Esophagus muscularis mucosa (tissue), 4 donors: ENCODE measurements around the gene TMEM132E. TPM values are rescaled to one million over a fixed set of nuclear protein-coding genes. Genes with fewer than 3 reads are reported as not detected.

Source experiments
- DNase-seq: peaks from one replicate; pipeline ENCODE4 v3.0.0-alpha.2; 2017; ENCODE audit errors: extremely low spot score
- H3K27ac ChIP-seq, 4 donors: fragments of 200-600 bp; sonication (generic); replicated peaks in 1 of 4; 1 replicate in 3 of 4; 2 replicates in 1 of 4; pipeline ENCODE4 v1.5.1; 2016 to 2019; ENCODE audit warnings: mild to moderate bottlenecking in 1 of 4
- H3K27me3 ChIP-seq, 4 donors: fragments of 200-600 bp; sonication (generic); one replicate each; pipeline versions ENCODE4 v1.5.1 to v1.6.0; 2016 to 2019
- H3K36me3 ChIP-seq, 4 donors: fragments of 200-600 bp; sonication (generic); one replicate each; pipeline ENCODE4 v1.5.1; 2016 to 2019
- H3K4me1 ChIP-seq, 4 donors: fragments of 200-600 bp; sonication (generic); one replicate each; pipeline ENCODE4 v1.5.1; 2016 to 2019
- H3K4me3 ChIP-seq, 4 donors: fragments of 200-600 bp; sonication (generic); 1 replicate in 2 of 4; 2 replicates in 2 of 4; pipeline ENCODE4 v1.5.1; 2016 to 2019; ENCODE audit warnings: mild to moderate bottlenecking in 4 of 4, moderate library complexity in 1 of 4
- H3K9me3 ChIP-seq, 4 donors: fragments of 200-600 bp; sonication (generic); 1 replicate in 3 of 4; 2 replicates in 1 of 4; pipeline ENCODE4 v1.5.1; 2016 to 2019
- CTCF ChIP-seq, 3 experiments: fragments of 200-600 bp in 2 of 3; fragments of 450-650 bp in 1 of 3; sonication (generic) in 2 of 3; IDR thresholded peaks; one replicate each; pipeline ENCODE4 v1.5.1; 2017 to 2019; ENCODE audit warnings: antibody characterized with exemption in 3 of 3, mild to moderate bottlenecking in 2 of 3, moderate library complexity in 1 of 3
- EP300 ChIP-seq: sonication (generic); formaldehyde crosslinking; IDR thresholded peaks from one replicate; pipeline ENCODE4 v1.6.1; 2017; ENCODE audit warnings: antibody characterized with exemption
- POLR2A ChIP-seq: fragments of 450-650 bp; IDR thresholded peaks from one replicate; pipeline ENCODE4 v1.6.1; 2017; ENCODE audit warnings: antibody characterized with exemption, moderate library complexity, mild to moderate bottlenecking, low read depth
- POLR2AphosphoS5 ChIP-seq, 2 donors: sonication (generic); formaldehyde crosslinking; IDR thresholded peaks; one replicate each; pipeline ENCODE4 v1.6.1; 2017; ENCODE audit warnings: antibody characterized with exemption in 2 of 2
- WGBS: methylation state at CpG from one replicate; pipeline ENCODE4 v1.1.5; 2018; 5-methylcytosine and 5-hydroxymethylcytosine counted together
- intact Hi-C: fragments of 100-400 bp; cut with DNase I; formaldehyde crosslinking; loops from one replicate; pipeline ENCODE4 v1.15.1; 2023
- total RNA-seq, 4 donors: library from RNA; depleted of rRNA; stranded (reverse); fragments of >200 nt; gene quantifications; one replicate each; pipeline versions ENCODE4 v1.1.0 to v1.2.1, GENCODE V29; 2016

TMEM132E gene
- total RNA-seq, 4 donors from 2014 or later, result under 0.01 to 0.06 TPM; not detected in 2

- Histone ChIP-seq H3K36me3 (no peaks in the 10 kb centered on the region), H3K27me3 (peaks cover 0 to 92% (median 25%) of the 10 kb centered on the region in 4 donors), H3K27ac (no peak overlapping the region), H3K4me1 (peaks cover 0 to 11% (median 8%) of the 10 kb centered on the region in 4 donors), H3K9me3 (no peaks in the 10 kb centered on the region), H3K4me3 (no peak overlapping the region)
- intact Hi-C loops, result no loop called here
- TF ChIP-seq POLR2AphosphoS5 (IDR thresholded peaks at IDR 0.05) (no peak), POLR2A (no peak), EP300 (no peak), CTCF (IDR thresholded peaks at IDR 0.05) (no peak)
- DNase-seq, result no peak
- 54% methylated on average over 7 of the region's 7 CpGs for WGBS
Observed at GRCh38 chr17:34624767-34625383, 45.5 kb downstream of the TMEM132E start.

GRCh38 chr17:34626121-34626681, 46.8 kb downstream of the TMEM132E start:
- peaks cover 0 to 92% (median 25%) of the 10 kb centered on the region in 4 donors for H3K27me3 ChIP-seq
- WGBS, result 7% methylated on average over 12 of the region's 53 CpGs
- TF ChIP-seq EP300, result no peak
- no peak for TF ChIP-seq POLR2A
- TF ChIP-seq POLR2AphosphoS5 (IDR thresholded peaks at IDR 0.05), result no peak
- no peak for TF ChIP-seq CTCF (IDR thresholded peaks at IDR 0.05)

GRCh38 chr17:34628879-34629278, 49.5 kb downstream of the TMEM132E start:
- intact Hi-C loops, result no loop called here
- no peak overlapping the region for H3K27ac ChIP-seq
- no peaks in the 10 kb centered on the region for H3K9me3 ChIP-seq
- peaks cover 0 to 11% (median 8%) of the 10 kb centered on the region in 4 donors for H3K4me1 ChIP-seq
- no peak overlapping the region for H3K4me3 ChIP-seq
- DNase-seq, result no peak
- H3K36me3 ChIP-seq, result no peaks in the 10 kb centered on the region
- peaks cover 0 to 96% (median 28%) of the 10 kb centered on the region in 4 donors for H3K27me3 ChIP-seq
- no peak for TF ChIP-seq POLR2A
- TF ChIP-seq EP300, result no peak
- TF ChIP-seq CTCF (IDR thresholded peaks at IDR 0.05), result no peak
- no peak for TF ChIP-seq POLR2AphosphoS5 (IDR thresholded peaks at IDR 0.05)
- WGBS, result 89% methylated on average over 7 of the region's 8 CpGs

More at GRCh38 chr17:34626121-34626681, 46.8 kb downstream of the TMEM132E start:
- Histone ChIP-seq H3K9me3 (no peaks in the 10 kb centered on the region), H3K4me3 (no peak overlapping the region), H3K27ac (no peak overlapping the region), H3K36me3 (no peaks in the 10 kb centered on the region), H3K4me1 (peaks cover 0 to 11% (median 8%) of the 10 kb centered on the region in 4 donors)
- intact Hi-C loops, result no loop called here
- DNase-seq, result no peak

GRCh38 chr17:34633351-34633750, 54.0 kb downstream of the TMEM132E start:
- no peak overlapping the region for H3K4me3 ChIP-seq
- H3K27ac ChIP-seq, result no peak overlapping the region
- H3K4me1 ChIP-seq, result peaks cover 3 to 12% (median 10%) of the 10 kb centered on the region in 4 donors
- H3K27me3 ChIP-seq, result peaks cover 0 to 91% (median 13%) of the 10 kb centered on the region in 4 donors
- no peak for DNase-seq
- no peaks in the 10 kb centered on the region for H3K9me3 ChIP-seq
- TF ChIP-seq POLR2AphosphoS5 (IDR thresholded peaks at IDR 0.05), result no peak
- no peak for TF ChIP-seq CTCF (IDR thresholded peaks at IDR 0.05)
- TF ChIP-seq EP300, result no peak
- TF ChIP-seq POLR2A, result no peak
- H3K36me3 ChIP-seq, result no peaks in the 10 kb centered on the region
- 57% methylated on average over 4 of the region's 4 CpGs for WGBS
- intact Hi-C loops, result loop anchor here (10.0 kb wide), 1 partner anchor 491 kb away; the partner anchor contains the start of gene FNDC8
